Parathyroid adenoma (tissue), 2 donors: ENCODE results near the gene WDR46.
"Not testable (repeated sequence)": the region's sequence is repeated elsewhere in the genome, so short reads cannot be mapped to it uniquely, and the experiment has no call there.

Experiments
- H2AFZ ChIP-seq: fragments of 300-600 bp; sonication (generic); one replicate; pipeline ENCODE4 v1.7.0; 2017; ENCODE audit warnings: antibody characterized with exemption, mild to moderate bottlenecking
- H3K27ac ChIP-seq: fragments of 300-600 bp; sonication (generic); one replicate; pipeline ENCODE4 v1.7.0; 2017
- H3K27me3 ChIP-seq: fragments of 300-600 bp; sonication (generic); one replicate; pipeline ENCODE4 v1.7.0; 2017; ENCODE audit warnings: low read length; ENCODE audit not compliant: control insufficient read depth, insufficient read depth
- H3K36me3 ChIP-seq: fragments of 300-600 bp; sonication (generic); one replicate; pipeline ENCODE4 v1.7.0; 2017; ENCODE audit warnings: low read length; ENCODE audit not compliant: control insufficient read depth, insufficient read depth
- H3K4me1 ChIP-seq: fragments of 300-600 bp; sonication (generic); one replicate; pipeline ENCODE4 v1.7.0; 2017; ENCODE audit warnings: control low read depth
- H3K4me2 ChIP-seq: fragments of 300-600 bp; sonication (generic); one replicate; pipeline ENCODE4 v1.7.0; 2017; ENCODE audit warnings: low read length
- H3K4me3 ChIP-seq: fragments of 300-600 bp; sonication (generic); one replicate; pipeline ENCODE4 v1.7.0; 2017; ENCODE audit warnings: low read depth, low read length
- H3K79me2 ChIP-seq: fragments of 300-600 bp; sonication (generic); one replicate; pipeline ENCODE4 v1.7.0; 2017; ENCODE audit warnings: control low read depth
- H3K9ac ChIP-seq: fragments of 300-600 bp; sonication (generic); one replicate; pipeline ENCODE4 v1.7.0; 2017; ENCODE audit warnings: mild to moderate bottlenecking
- H3K9me3 ChIP-seq: fragments of 300-600 bp; sonication (generic); one replicate; pipeline ENCODE4 v1.7.0; 2017; ENCODE audit warnings: low read length; ENCODE audit not compliant: control insufficient read depth
- TF ChIP-seq, protein P1 (sequence below): fragments of 300-600 bp; sonication (generic); IDR thresholded peaks from one replicate; pipeline ENCODE4 v1.7.0; 2017; ENCODE audit warnings: antibody characterized with exemption, mild to moderate bottlenecking
- donor health status: primary hyperparathyroidism.

The WDR46 gene

DNA sequence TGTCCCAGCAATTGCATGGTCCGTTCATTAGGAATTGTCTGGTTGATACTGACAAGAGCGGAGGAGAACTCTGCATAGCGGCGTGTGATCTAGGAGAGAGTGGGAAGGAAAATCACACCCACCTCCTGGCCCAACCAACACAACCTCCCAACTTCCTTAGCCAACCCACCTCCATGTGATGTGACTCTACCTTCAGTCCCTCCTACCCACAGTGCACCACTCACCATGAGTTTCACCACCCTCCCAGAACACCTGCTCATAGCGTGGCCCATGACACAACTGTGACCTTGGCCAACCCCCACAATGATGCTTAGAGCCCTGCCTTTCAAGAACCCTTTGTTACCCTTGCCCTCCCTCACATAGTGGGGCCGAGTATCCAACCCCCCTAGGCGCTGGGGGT, 25.0 kb downstream of the WDR46 start:
- H3K27ac ChIP-seq, result no peak overlapping the region
- no peaks in the 10 kb centered on the region for H3K36me3 ChIP-seq
- TF ChIP-seq, protein P1, sequence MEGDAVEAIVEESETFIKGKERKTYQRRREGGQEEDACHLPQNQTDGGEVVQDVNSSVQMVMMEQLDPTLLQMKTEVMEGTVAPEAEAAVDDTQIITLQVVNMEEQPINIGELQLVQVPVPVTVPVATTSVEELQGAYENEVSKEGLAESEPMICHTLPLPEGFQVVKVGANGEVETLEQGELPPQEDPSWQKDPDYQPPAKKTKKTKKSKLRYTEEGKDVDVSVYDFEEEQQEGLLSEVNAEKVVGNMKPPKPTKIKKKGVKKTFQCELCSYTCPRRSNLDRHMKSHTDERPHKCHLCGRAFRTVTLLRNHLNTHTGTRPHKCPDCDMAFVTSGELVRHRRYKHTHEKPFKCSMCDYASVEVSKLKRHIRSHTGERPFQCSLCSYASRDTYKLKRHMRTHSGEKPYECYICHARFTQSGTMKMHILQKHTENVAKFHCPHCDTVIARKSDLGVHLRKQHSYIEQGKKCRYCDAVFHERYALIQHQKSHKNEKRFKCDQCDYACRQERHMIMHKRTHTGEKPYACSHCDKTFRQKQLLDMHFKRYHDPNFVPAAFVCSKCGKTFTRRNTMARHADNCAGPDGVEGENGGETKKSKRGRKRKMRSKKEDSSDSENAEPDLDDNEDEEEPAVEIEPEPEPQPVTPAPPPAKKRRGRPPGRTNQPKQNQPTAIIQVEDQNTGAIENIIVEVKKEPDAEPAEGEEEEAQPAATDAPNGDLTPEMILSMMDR, result no peak
- H3K79me2 ChIP-seq, result peaks cover 2% of the 10 kb centered on the region
- no peak overlapping the region for H3K4me3 ChIP-seq
- H3K4me1 ChIP-seq, result no peaks in the 10 kb centered on the region
- H3K9me3 ChIP-seq, result no peaks in the 10 kb centered on the region
- no peak overlapping the region for H3K4me2 ChIP-seq
- no peaks in the 10 kb centered on the region for H3K27me3 ChIP-seq
- no peak overlapping the region for H2AFZ ChIP-seq
- no peak overlapping the region for H3K9ac ChIP-seq

DNA sequence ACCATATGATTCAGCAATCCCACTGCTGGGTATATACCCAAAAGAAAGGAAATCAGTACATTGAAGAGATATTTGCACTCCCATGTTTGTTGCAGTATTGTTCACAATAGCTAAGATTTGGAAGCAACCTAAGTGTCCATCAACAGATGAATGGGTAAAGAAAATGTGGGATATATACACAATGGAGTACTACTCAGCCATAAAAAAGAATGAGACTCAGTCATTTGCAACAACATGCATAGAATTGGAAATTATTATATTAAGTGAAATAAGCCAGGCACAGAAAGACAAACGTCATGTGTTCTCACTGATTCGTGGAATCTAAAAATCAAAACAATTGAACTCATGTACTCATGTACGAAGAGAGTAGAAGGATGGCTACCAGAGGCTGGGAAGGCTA, 26.5 kb downstream of the WDR46 start:
- not testable (repeated sequence) for H3K27me3 ChIP-seq, H3K27ac ChIP-seq, H3K4me1 ChIP-seq, H3K4me2 ChIP-seq, H2AFZ ChIP-seq, H3K4me3 ChIP-seq, H3K9me3 ChIP-seq, H3K79me2 ChIP-seq, H3K9ac ChIP-seq, H3K36me3 ChIP-seq

DNA sequence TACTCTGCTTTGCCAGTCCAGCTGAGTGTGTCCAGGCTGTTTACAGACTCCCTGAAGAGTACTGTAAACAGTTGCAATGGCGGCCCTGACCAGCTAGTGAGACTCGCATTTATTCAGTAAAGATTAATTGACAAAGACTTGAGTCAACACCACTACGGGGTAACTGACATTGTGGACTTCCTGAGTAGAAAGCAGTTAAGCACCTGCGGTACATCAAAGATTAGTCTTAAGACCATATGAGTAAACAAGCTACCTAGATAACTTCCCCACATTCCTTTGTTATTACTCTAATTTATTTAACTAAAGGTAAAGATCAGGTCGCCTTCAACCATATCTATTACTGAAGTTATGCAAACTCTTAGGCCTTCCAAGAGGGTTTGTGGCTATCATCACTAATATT, 30.0 kb downstream of the WDR46 start:
- H3K4me3 ChIP-seq, result no peak overlapping the region
- H3K4me1 ChIP-seq, result no peaks in the 10 kb centered on the region
- H3K27ac ChIP-seq, result no peak overlapping the region
- TF ChIP-seq, protein P1, result no peak
- no peak overlapping the region for H3K4me2 ChIP-seq
- H3K36me3 ChIP-seq, result no peaks in the 10 kb centered on the region
- no peak overlapping the region for H3K9ac ChIP-seq
- H3K27me3 ChIP-seq, result no peaks in the 10 kb centered on the region
- no peaks in the 10 kb centered on the region for H3K9me3 ChIP-seq
- no peak overlapping the region for H2AFZ ChIP-seq
- no peaks in the 10 kb centered on the region for H3K79me2 ChIP-seq

DNA sequence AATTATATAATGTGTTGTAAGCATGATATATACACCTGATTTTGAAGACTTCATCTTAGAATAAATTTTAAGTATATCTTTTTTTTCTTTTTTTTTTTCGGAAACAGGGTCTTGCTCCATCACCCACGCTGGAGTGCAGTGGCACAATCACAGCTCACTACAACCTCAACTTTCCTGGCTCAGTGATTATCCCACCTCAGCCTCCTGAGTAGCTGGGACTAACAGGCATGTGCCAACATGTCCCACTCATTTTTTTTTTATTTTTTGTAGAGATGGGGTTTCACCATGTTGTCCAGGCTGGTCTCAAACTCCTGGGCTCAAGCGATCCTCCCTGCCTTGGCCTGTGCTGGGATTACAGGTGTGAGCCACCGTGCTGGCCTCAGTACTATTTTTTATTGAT, 34.4 kb downstream of the WDR46 start:
- Histone ChIP-seq H3K27ac (no peak overlapping the region), H3K27me3 (no peaks in the 10 kb centered on the region), H3K9ac (no peak overlapping the region), H2AFZ (no peak overlapping the region), H3K9me3 (no peaks in the 10 kb centered on the region), H3K79me2 (no peaks in the 10 kb centered on the region), H3K4me2 (no peak overlapping the region), H3K36me3 (no peaks in the 10 kb centered on the region), H3K4me1 (peaks cover 4% of the 10 kb centered on the region), H3K4me3 (no peak overlapping the region)
- TF ChIP-seq, protein P1, result no peak

DNA sequence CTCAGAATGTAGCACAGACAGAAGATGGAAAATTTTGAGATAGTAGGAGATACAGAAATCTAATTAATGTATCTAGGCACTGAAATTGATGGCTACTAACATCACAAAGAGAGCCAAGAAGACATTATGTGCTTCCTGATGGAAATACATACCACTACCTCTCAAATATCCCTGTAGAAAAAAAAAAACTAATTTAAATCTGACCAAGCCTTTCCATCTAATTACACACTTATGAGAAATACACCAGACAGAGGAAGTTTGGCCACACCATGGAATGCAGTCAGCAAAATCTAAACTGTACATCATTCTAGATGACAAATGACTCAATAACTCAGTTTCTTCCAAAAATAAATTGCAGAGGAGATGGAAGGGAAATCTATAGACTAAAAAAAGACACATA, 36.3 kb downstream of the WDR46 start:
- H3K36me3 ChIP-seq, result no peaks in the 10 kb centered on the region
- H3K27me3 ChIP-seq, result no peaks in the 10 kb centered on the region
- H3K4me2 ChIP-seq, result no peak overlapping the region
- H3K27ac ChIP-seq, result no peak overlapping the region
- no peaks in the 10 kb centered on the region for H3K9me3 ChIP-seq
- H3K4me1 ChIP-seq, result peaks cover 10% of the 10 kb centered on the region
- TF ChIP-seq, protein P1, result no peak
- no peaks in the 10 kb centered on the region for H3K79me2 ChIP-seq
- H3K4me3 ChIP-seq, result no peak overlapping the region
- no peak overlapping the region for H2AFZ ChIP-seq
- H3K9ac ChIP-seq, result no peak overlapping the region
